ENCODE data around the gene PVR.

PVR gene

GRCh38 chr19:44648631-44649251 is 5.0 kb downstream of the PVR start:
- no peaks in the 10 kb centered on the region for H3K9me3 Mint-ChIP-seq (ENCODE audit: low read depth)
- no peak overlapping the region for H3K4me3 Mint-ChIP-seq
- H3K36me3 Mint-ChIP-seq, result no peaks in the 10 kb centered on the region
- H3K27me3 Mint-ChIP-seq, result no peaks in the 10 kb centered on the region
- no peak overlapping the region for H3K27ac Mint-ChIP-seq
- H3K4me1 Mint-ChIP-seq (ENCODE audit: low read depth), result peaks cover 4% of the 10 kb centered on the region

- no peak overlapping the region for H3K27ac Mint-ChIP-seq
- H3K36me3 Mint-ChIP-seq, result no peaks in the 10 kb centered on the region
- no peaks in the 10 kb centered on the region for H3K27me3 Mint-ChIP-seq
- no peaks in the 10 kb centered on the region for H3K9me3 Mint-ChIP-seq (ENCODE audit: low read depth)
- H3K4me3 Mint-ChIP-seq, result no peak overlapping the region
- H3K4me1 Mint-ChIP-seq (ENCODE audit: low read depth), result peaks cover 8% of the 10 kb centered on the region
Observed at GRCh38 chr19:44649578-44650145, 6.0 kb downstream of the PVR start.

- Mint-ChIP-seq H3K9me3 (ENCODE audit: low read depth) (no peaks in the 10 kb centered on the region), H3K4me1 (ENCODE audit: low read depth) (peaks cover 9% of the 10 kb centered on the region), H3K36me3 (peaks cover 2% of the 10 kb centered on the region), H3K27me3 (no peaks in the 10 kb centered on the region), H3K4me3 (no peak overlapping the region), H3K27ac (no peak overlapping the region)
Observed at GRCh38 chr19:44653343-44653742, 9.6 kb downstream of the PVR start.

- H3K4me3 Mint-ChIP-seq, result no peak overlapping the region
- H3K27ac Mint-ChIP-seq, result no peak overlapping the region
- peaks cover 2% of the 10 kb centered on the region for H3K36me3 Mint-ChIP-seq
- no peaks in the 10 kb centered on the region for H3K9me3 Mint-ChIP-seq (ENCODE audit: low read depth)
- peaks cover 9% of the 10 kb centered on the region for H3K4me1 Mint-ChIP-seq (ENCODE audit: low read depth)
- no peaks in the 10 kb centered on the region for H3K27me3 Mint-ChIP-seq
Observed at GRCh38 chr19:44653977-44654774, 10.5 kb downstream of the PVR start.

GRCh38 chr19:44657211-44657921 is 13.7 kb downstream of the PVR start:
- H3K27me3 Mint-ChIP-seq, result no peaks in the 10 kb centered on the region
- H3K36me3 Mint-ChIP-seq, result peaks cover 2% of the 10 kb centered on the region
- H3K4me3 Mint-ChIP-seq, result no peak overlapping the region
- peaks cover 9% of the 10 kb centered on the region for H3K4me1 Mint-ChIP-seq (ENCODE audit: low read depth)
- no peak overlapping the region for H3K27ac Mint-ChIP-seq
- no peaks in the 10 kb centered on the region for H3K9me3 Mint-ChIP-seq (ENCODE audit: low read depth)

GRCh38 chr19:44658069-44658733 is 14.5 kb downstream of the PVR start:
- Mint-ChIP-seq H3K27me3 (no peaks in the 10 kb centered on the region), H3K36me3 (peaks cover 2% of the 10 kb centered on the region), H3K4me1 (ENCODE audit: low read depth) (peaks cover 9% of the 10 kb centered on the region), H3K27ac (no peak overlapping the region), H3K4me3 (no peak overlapping the region), H3K9me3 (ENCODE audit: low read depth) (no peaks in the 10 kb centered on the region)

GRCh38 chr19:44660081-44660480 is 16.4 kb downstream of the PVR start:
- Mint-ChIP-seq H3K4me3 (no peak overlapping the region), H3K4me1 (ENCODE audit: low read depth) (peaks cover 4% of the 10 kb centered on the region), H3K27ac (no peak overlapping the region), H3K36me3 (peaks cover 2% of the 10 kb centered on the region), H3K27me3 (no peaks in the 10 kb centered on the region), H3K9me3 (ENCODE audit: low read depth) (no peaks in the 10 kb centered on the region)

GRCh38 chr19:44661205-44661604 is 17.5 kb downstream of the PVR start:
- H3K4me1 Mint-ChIP-seq (ENCODE audit: low read depth), result peaks cover 4% of the 10 kb centered on the region
- H3K36me3 Mint-ChIP-seq, result peaks cover 2% of the 10 kb centered on the region
- no peak overlapping the region for H3K27ac Mint-ChIP-seq
- H3K4me3 Mint-ChIP-seq, result no peak overlapping the region
- H3K27me3 Mint-ChIP-seq, result no peaks in the 10 kb centered on the region
- no peaks in the 10 kb centered on the region for H3K9me3 Mint-ChIP-seq (ENCODE audit: low read depth)

- Mint-ChIP-seq H3K27ac (no peak overlapping the region), H3K27me3 (no peaks in the 10 kb centered on the region), H3K4me3 (no peak overlapping the region), H3K36me3 (peaks cover 2% of the 10 kb centered on the region), H3K4me1 (ENCODE audit: low read depth) (peaks cover 4% of the 10 kb centered on the region), H3K9me3 (ENCODE audit: low read depth) (no peaks in the 10 kb centered on the region)
Observed at GRCh38 chr19:44661904-44662303, 18.2 kb downstream of the PVR start.

- H3K9me3 Mint-ChIP-seq (ENCODE audit: low read depth), result no peaks in the 10 kb centered on the region
- no peaks in the 10 kb centered on the region for H3K27me3 Mint-ChIP-seq
Observed at GRCh38 chr19:44662691-44663385, 19.1 kb downstream of the PVR start.

GRCh38 chr19:44663996-44664395 is 20.3 kb downstream of the PVR start:
- H3K4me1 Mint-ChIP-seq (ENCODE audit: low read depth), result no peaks in the 10 kb centered on the region
- H3K36me3 Mint-ChIP-seq, result no peaks in the 10 kb centered on the region
- H3K4me3 Mint-ChIP-seq, result no peak overlapping the region
- no peaks in the 10 kb centered on the region for H3K9me3 Mint-ChIP-seq (ENCODE audit: low read depth)
- no peaks in the 10 kb centered on the region for H3K27me3 Mint-ChIP-seq
- no peak overlapping the region for H3K27ac Mint-ChIP-seq

More at GRCh38 chr19:44662691-44663385, 19.1 kb downstream of the PVR start:
- H3K4me1 Mint-ChIP-seq (ENCODE audit: low read depth), result no peaks in the 10 kb centered on the region
- no peak overlapping the region for H3K27ac Mint-ChIP-seq
- H3K36me3 Mint-ChIP-seq, result peaks cover 2% of the 10 kb centered on the region
- H3K4me3 Mint-ChIP-seq, result no peak overlapping the region

GRCh38 chr19:44664976-44665375 is 21.3 kb downstream of the PVR start:
- Mint-ChIP-seq H3K4me1 (ENCODE audit: low read depth) (no peaks in the 10 kb centered on the region), H3K36me3 (no peaks in the 10 kb centered on the region), H3K27ac (no peak overlapping the region), H3K4me3 (no peak overlapping the region), H3K27me3 (no peaks in the 10 kb centered on the region), H3K9me3 (ENCODE audit: low read depth) (no peaks in the 10 kb centered on the region)

- H3K36me3 Mint-ChIP-seq, result no peaks in the 10 kb centered on the region
- H3K4me3 Mint-ChIP-seq, result no peak overlapping the region
- no peaks in the 10 kb centered on the region for H3K27me3 Mint-ChIP-seq
- H3K4me1 Mint-ChIP-seq (ENCODE audit: low read depth), result no peaks in the 10 kb centered on the region
- no peak overlapping the region for H3K27ac Mint-ChIP-seq
- no peaks in the 10 kb centered on the region for H3K9me3 Mint-ChIP-seq (ENCODE audit: low read depth)
Observed at GRCh38 chr19:44666852-44667556, 23.3 kb downstream of the PVR start.
